Small intestine (tissue), 7 donors: ENCODE data around the gene CHIT1. TPM values are rescaled to one million over a fixed set of nuclear protein-coding genes. Genes with fewer than 3 reads are reported as not detected.

Source experiments
- DNase-seq, 2 donors: peaks; one replicate each; pipeline versions ENCODE4 v3.0.0 to v3.0.0-alpha.2; 2013
- FAIRE-seq: peaks from 2 replicates; lab custom pipeline; 2012; peaks lifted over from hg19 to GRCh38; lab: Jason Lieb, UNC
- H3K27ac ChIP-seq, 3 donors: one replicate each; pipeline ENCODE4 v1.5.1; 2013; ENCODE audit warnings: low read length in 2 of 3, mild to moderate bottlenecking in 2 of 3, control low read depth in 1 of 3, inconsistent platforms in 1 of 3, low read depth in 1 of 3, moderate library complexity in 1 of 3
- H3K27me3 ChIP-seq, 3 donors: one replicate each; pipeline ENCODE4 v1.6.1; 2013; ENCODE audit warnings: low read length in 3 of 3, inconsistent platforms in 1 of 3; ENCODE audit not compliant: control insufficient read depth in 3 of 3, insufficient read depth in 3 of 3
- H3K36me3 ChIP-seq, 3 donors: one replicate each; pipeline ENCODE4 v1.6.1; 2013; ENCODE audit warnings: low read length in 3 of 3, inconsistent platforms in 1 of 3, low read depth in 1 of 3, mild to moderate bottlenecking in 1 of 3, moderate library complexity in 1 of 3; ENCODE audit not compliant: control insufficient read depth in 3 of 3, insufficient read depth in 2 of 3
- H3K4me1 ChIP-seq, 3 donors: one replicate each; pipeline ENCODE4 v1.6.1; 2013; ENCODE audit warnings: low read length in 2 of 3, inconsistent platforms in 1 of 3, low read depth in 1 of 3, mild to moderate bottlenecking in 1 of 3, moderate library complexity in 1 of 3; ENCODE audit not compliant: control insufficient read depth in 3 of 3, insufficient read depth in 2 of 3
- H3K4me3 ChIP-seq, 3 donors: one replicate each; pipeline ENCODE4 v1.5.1; 2013; ENCODE audit warnings: low read length in 3 of 3, control low read depth in 1 of 3, inconsistent platforms in 1 of 3, low read depth in 1 of 3, mild to moderate bottlenecking in 1 of 3, moderate library complexity in 1 of 3
- H3K9me3 ChIP-seq, 2 donors: one replicate each; pipeline ENCODE4 v1.6.1; 2013; ENCODE audit warnings: low read depth in 1 of 2, low read length in 1 of 2; ENCODE audit not compliant: control insufficient read depth in 2 of 2, insufficient read depth in 1 of 2
- WGBS, 3 donors: extraction: QIAGEN DNeasy Blood & Tissue Kit; methylation state at CpG; one replicate each; pipeline ENCODE4 v1.1.7; 2013; 5-methylcytosine and 5-hydroxymethylcytosine counted together
- polyA plus RNA-seq, 4 donors: library from polyadenylated mRNA; stranded (reverse) in 3 of 4; unstranded in 1 of 4; fragments of 200-250 nt in 3 of 4; fragments of 120-200 nt in 1 of 4; gene quantifications; one replicate each; pipeline versions ENCODE4 v1.2.1 to v1.2.3, GENCODE V29; 2013
- donor health status: healthy with polysubstance abuse.
- donor health status: control.
- donor health status: control.
- donor health status: Bipolar disorder and iron deficiency.
- donor health status: healthy.

Gene CHIT1
- polyA plus RNA-seq, 4 donors, result 0.07 to 0.43 TPM; not detected in 2

- DNase-seq, result no peak
- Histone ChIP-seq H3K27me3 (peaks cover 0 to 2% (median 0%) of the 10 kb centered on the region in 3 donors), H3K4me1 (peaks cover 0 to 6% (median 0%) of the 10 kb centered on the region in 3 donors), H3K27ac (no peak overlapping the region), H3K4me3 (no peak overlapping the region), H3K9me3 (no peaks in the 10 kb centered on the region), H3K36me3 (no peaks in the 10 kb centered on the region)
- WGBS, 3 donors, result 83 to 87% (median 86%) methylated on average over 21 of the region's 21 CpGs
- no peak for FAIRE-seq
Observed at GRCh38 chr1:203169770-203170520, 59.5 kb downstream of the CHIT1 start.

- FAIRE-seq (no peak), DNase-seq (no peak)
- H3K4me3 ChIP-seq, result no peak overlapping the region
- H3K4me1 ChIP-seq, result peaks cover 0 to 6% (median 0%) of the 10 kb centered on the region in 3 donors
- H3K27me3 ChIP-seq, result peaks cover 0 to 2% (median 0%) of the 10 kb centered on the region in 3 donors
- H3K9me3 ChIP-seq, result no peaks in the 10 kb centered on the region
- whole genome bisulfite sequencing, 3 donors, result 79 to 91% (median 91%) methylated on average over 9 of the region's 9 CpGs
- no peaks in the 10 kb centered on the region for H3K36me3 ChIP-seq
- no peak overlapping the region for H3K27ac ChIP-seq
Observed at GRCh38 chr1:203168991-203169390, 60.5 kb downstream of the CHIT1 start.

GRCh38 chr1:203168256-203168786 lies 61.2 kb downstream of the CHIT1 start:
- 90 to 94% (median 93%) methylated on average over 11 to 12 of the region's 12 CpGs for WGBS, 3 donors
- no peak for FAIRE-seq

GRCh38 chr1:203167913-203168200 lies 61.6 kb downstream of the CHIT1 start:
- no peak overlapping the region for H3K4me3 ChIP-seq
- 88 to 93% (median 90%) methylated on average over 5 of the region's 5 CpGs for WGBS, 3 donors
- no peaks in the 10 kb centered on the region for H3K27me3 ChIP-seq
- DNase-seq (no peak), FAIRE-seq (no peak)
- H3K9me3 ChIP-seq, result no peaks in the 10 kb centered on the region
- H3K27ac ChIP-seq, result no peak overlapping the region
- H3K4me1 ChIP-seq, result peaks cover 0 to 6% (median 0%) of the 10 kb centered on the region in 3 donors
- no peaks in the 10 kb centered on the region for H3K36me3 ChIP-seq

More at GRCh38 chr1:203168256-203168786, 61.2 kb downstream of the CHIT1 start:
- no peak for DNase-seq
- Histone ChIP-seq H3K27ac (no peak overlapping the region), H3K9me3 (no peaks in the 10 kb centered on the region), H3K36me3 (no peaks in the 10 kb centered on the region), H3K4me3 (no peak overlapping the region), H3K4me1 (peaks cover 0 to 6% (median 0%) of the 10 kb centered on the region in 3 donors), H3K27me3 (no peaks in the 10 kb centered on the region)

GRCh38 chr1:203167026-203167912 lies 62.2 kb downstream of the CHIT1 start:
- WGBS, 3 donors, result 59 to 74% (median 62%) methylated on average over 22 to 23 of the region's 23 CpGs
- peaks cover 0 to 6% (median 0%) of the 10 kb centered on the region in 3 donors for H3K4me1 ChIP-seq
- FAIRE-seq (no peak), DNase-seq (peak in 1 of 2 donors; percentile 58)
- H3K9me3 ChIP-seq, result no peaks in the 10 kb centered on the region
- H3K4me3 ChIP-seq, result no peak overlapping the region
- no peak overlapping the region for H3K27ac ChIP-seq
- no peaks in the 10 kb centered on the region for H3K27me3 ChIP-seq
- no peaks in the 10 kb centered on the region for H3K36me3 ChIP-seq

GRCh38 chr1:203166192-203166940 lies 63.1 kb downstream of the CHIT1 start:
- Histone ChIP-seq H3K4me1 (peaks cover 0 to 6% (median 0%) of the 10 kb centered on the region in 3 donors), H3K27ac (no peak overlapping the region), H3K36me3 (no peaks in the 10 kb centered on the region), H3K27me3 (no peaks in the 10 kb centered on the region), H3K9me3 (no peaks in the 10 kb centered on the region), H3K4me3 (no peak overlapping the region)
- no peak for FAIRE-seq
- 31 to 58% (median 41%) methylated on average over 14 of the region's 14 CpGs for WGBS, 3 donors
- peak; percentile 54 to 58 for DNase-seq
